Ishikawa (cell line): ENCODE results near the gene NOX3.

Source experiments
- EP300 ChIP-seq: IDR thresholded peaks from 2 replicates; pipeline ENCODE4 v1.6.1; 2012; ENCODE audit warnings: borderline replicate concordance
- MAX ChIP-seq: IDR thresholded peaks from 2 replicates; pipeline ENCODE4 v1.6.1; 2012
- TCF12 ChIP-seq: IDR thresholded peaks from 2 replicates; pipeline ENCODE4 v1.6.1; 2012; ENCODE audit warnings: low read depth
- USF1 ChIP-seq: IDR thresholded peaks from 2 replicates; pipeline ENCODE4 v1.6.1; 2012
- YY1 ChIP-seq: IDR thresholded peaks from 2 replicates; pipeline ENCODE4 v1.6.1; 2012; ENCODE audit warnings: low read depth

DNA sequence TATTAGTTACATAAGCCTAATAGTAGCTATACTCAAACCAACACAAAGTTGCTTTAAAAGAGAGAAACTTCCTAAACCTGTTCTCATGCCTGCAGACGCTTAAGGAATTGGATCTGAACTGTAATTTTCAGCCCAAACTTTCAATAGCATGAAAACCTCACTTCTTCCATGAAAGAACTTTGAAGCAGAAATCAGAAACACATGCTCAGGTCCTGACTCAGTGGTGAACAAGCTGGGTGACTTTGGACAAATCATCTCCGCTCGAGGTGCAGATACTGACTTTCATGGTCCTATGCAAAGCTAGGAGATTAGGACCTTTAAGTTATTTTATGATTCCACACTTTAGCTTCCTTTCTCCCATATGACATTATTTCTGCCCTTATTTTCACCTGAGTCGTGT, 36.5 kb downstream of the NOX3 start:
- no peak for TF ChIP-seq YY1
- TF ChIP-seq EP300: no peak
- TF ChIP-seq MAX: no peak
- no peak for TF ChIP-seq TCF12
- TF ChIP-seq USF1: no peak
